Measurements from ENCODE around the gene VWA8. TPM values are rescaled to one million over a fixed set of nuclear protein-coding genes. Genes with fewer than 3 reads are reported as not detected.
A peak's percentile ranks its signal among the peaks of the same experiment; 100 is the strongest.

Gene VWA8
- total RNA-seq, 1 donor, result 21.4 TPM

- Histone ChIP-seq H3K4me3 (ENCODE audit: insufficient read depth, low read length) (no peak overlapping the region), H3K9me3 (ENCODE audit: low read depth, low read length) (no peaks in the 10 kb centered on the region), H3K4me2 (ENCODE audit: insufficient read depth, low read length) (no peak overlapping the region), H4K20me1 (ENCODE audit: insufficient read depth, low read length) (no peaks in the 10 kb centered on the region), H3K36me3 (ENCODE audit: insufficient read depth, low read length) (no peaks in the 10 kb centered on the region), H3K79me2 (ENCODE audit: insufficient read depth, low read length) (no peaks in the 10 kb centered on the region), H2AFZ (ENCODE audit: low read length) (no peak overlapping the region), H3K4me1 (ENCODE audit: insufficient read depth, low read length) (peaks cover 12% of the 10 kb centered on the region), H3K27me3 (ENCODE audit: insufficient read depth, low read length) (peaks cover 4% of the 10 kb centered on the region), H3K27ac (ENCODE audit: low read depth, low read length) (no peak overlapping the region)
- peak; percentile 77 for DNase-seq (ENCODE audit: insufficient read length, low spot score, missing footprints)
- TF ChIP-seq, protein P1, sequence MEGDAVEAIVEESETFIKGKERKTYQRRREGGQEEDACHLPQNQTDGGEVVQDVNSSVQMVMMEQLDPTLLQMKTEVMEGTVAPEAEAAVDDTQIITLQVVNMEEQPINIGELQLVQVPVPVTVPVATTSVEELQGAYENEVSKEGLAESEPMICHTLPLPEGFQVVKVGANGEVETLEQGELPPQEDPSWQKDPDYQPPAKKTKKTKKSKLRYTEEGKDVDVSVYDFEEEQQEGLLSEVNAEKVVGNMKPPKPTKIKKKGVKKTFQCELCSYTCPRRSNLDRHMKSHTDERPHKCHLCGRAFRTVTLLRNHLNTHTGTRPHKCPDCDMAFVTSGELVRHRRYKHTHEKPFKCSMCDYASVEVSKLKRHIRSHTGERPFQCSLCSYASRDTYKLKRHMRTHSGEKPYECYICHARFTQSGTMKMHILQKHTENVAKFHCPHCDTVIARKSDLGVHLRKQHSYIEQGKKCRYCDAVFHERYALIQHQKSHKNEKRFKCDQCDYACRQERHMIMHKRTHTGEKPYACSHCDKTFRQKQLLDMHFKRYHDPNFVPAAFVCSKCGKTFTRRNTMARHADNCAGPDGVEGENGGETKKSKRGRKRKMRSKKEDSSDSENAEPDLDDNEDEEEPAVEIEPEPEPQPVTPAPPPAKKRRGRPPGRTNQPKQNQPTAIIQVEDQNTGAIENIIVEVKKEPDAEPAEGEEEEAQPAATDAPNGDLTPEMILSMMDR (IDR thresholded peaks at IDR 0.05; ENCODE audit: extremely low read depth, low read depth, low read length), result no peak
These were observed 25.0 kb upstream of the VWA8 start for GRCh38 chr13:41985788-41986508.

DNA sequence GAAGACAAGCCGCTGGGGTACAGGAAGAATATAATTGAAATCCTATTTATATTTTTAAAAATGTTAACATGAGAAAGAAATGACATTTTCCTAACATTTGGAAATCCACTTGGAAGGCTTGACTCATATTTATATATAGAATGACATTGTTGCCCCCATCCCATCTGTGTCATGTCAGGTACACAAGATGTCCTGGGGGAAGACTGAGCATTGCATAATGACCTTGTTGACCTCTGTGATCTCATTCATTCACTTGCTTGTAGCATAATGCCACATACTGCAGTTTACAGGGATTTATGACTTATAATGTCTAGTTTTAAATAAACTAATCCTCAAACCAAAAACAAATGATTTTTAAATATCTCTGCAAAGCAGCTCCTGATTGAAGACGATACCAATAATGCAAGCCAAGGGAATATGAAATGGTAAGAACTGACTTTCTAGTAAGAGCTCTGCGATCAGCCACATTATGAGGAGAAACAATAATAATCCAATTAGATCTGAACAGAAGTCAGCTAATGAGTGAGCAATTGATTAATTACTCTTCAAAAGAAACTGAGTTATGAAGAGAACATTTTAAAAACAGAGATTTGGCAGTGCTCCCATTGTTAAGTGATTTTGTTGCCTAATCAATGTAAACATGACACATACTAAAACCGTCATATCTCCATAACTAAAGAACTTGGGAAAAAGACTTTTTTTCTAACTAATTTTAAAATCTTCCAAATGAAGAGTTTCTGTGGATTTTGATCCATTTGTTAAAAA is 21.2 kb upstream of the VWA8 start:
- no peaks in the 10 kb centered on the region for H4K20me1 ChIP-seq (ENCODE audit: insufficient read depth, low read length)
- no peaks in the 10 kb centered on the region for H3K9me3 ChIP-seq (ENCODE audit: low read depth, low read length)
- no peak overlapping the region for H3K4me2 ChIP-seq (ENCODE audit: insufficient read depth, low read length)
- H3K27ac ChIP-seq (ENCODE audit: low read depth, low read length), result no peak overlapping the region
- DNase-seq (ENCODE audit: insufficient read length, low spot score, missing footprints), result no peak
- H3K79me2 ChIP-seq (ENCODE audit: insufficient read depth, low read length), result no peaks in the 10 kb centered on the region
- H3K27me3 ChIP-seq (ENCODE audit: insufficient read depth, low read length), result no peaks in the 10 kb centered on the region
- H3K4me1 ChIP-seq (ENCODE audit: insufficient read depth, low read length), result peaks cover 12% of the 10 kb centered on the region
- H3K36me3 ChIP-seq (ENCODE audit: insufficient read depth, low read length), result no peaks in the 10 kb centered on the region
- no peak overlapping the region for H2AFZ ChIP-seq (ENCODE audit: low read length)
- H3K4me3 ChIP-seq (ENCODE audit: insufficient read depth, low read length), result no peak overlapping the region
- TF ChIP-seq, protein P1 (IDR thresholded peaks at IDR 0.05; ENCODE audit: extremely low read depth, low read depth, low read length), result no peak

DNA sequence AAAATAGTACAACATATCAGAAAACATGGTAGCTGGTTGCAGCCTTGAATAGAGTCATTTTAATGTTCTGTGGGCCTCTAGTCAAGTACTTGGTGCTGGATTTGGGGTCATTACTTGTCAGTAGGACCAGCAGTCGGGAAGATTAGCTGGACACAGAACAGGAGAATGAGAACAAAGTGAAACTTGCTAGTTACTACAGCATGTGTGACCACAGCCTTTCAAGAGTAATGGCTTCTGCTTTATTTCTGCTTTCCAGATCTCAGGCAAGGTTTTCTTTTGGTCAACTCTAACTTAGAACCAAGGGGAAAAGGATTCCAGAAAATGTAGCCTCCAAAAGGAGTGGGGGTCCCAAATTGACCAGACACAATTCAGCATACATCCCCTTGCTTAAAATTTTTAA is 17.1 kb upstream of the VWA8 start:
- Histone ChIP-seq H3K36me3 (ENCODE audit: insufficient read depth, low read length) (no peaks in the 10 kb centered on the region), H3K4me1 (ENCODE audit: insufficient read depth, low read length) (no peaks in the 10 kb centered on the region), H3K4me3 (ENCODE audit: insufficient read depth, low read length) (no peak overlapping the region), H3K27me3 (ENCODE audit: insufficient read depth, low read length) (no peaks in the 10 kb centered on the region), H3K79me2 (ENCODE audit: insufficient read depth, low read length) (no peaks in the 10 kb centered on the region), H2AFZ (ENCODE audit: low read length) (peak overlapping the region; percentile 36), H3K27ac (ENCODE audit: low read depth, low read length) (no peak overlapping the region), H3K4me2 (ENCODE audit: insufficient read depth, low read length) (no peak overlapping the region), H3K9me3 (ENCODE audit: low read depth, low read length) (no peaks in the 10 kb centered on the region), H4K20me1 (ENCODE audit: insufficient read depth, low read length) (no peaks in the 10 kb centered on the region)
- TF ChIP-seq, protein P1 (IDR thresholded peaks at IDR 0.05; ENCODE audit: extremely low read depth, low read depth, low read length), result no peak
- DNase-seq (ENCODE audit: insufficient read length, low spot score, missing footprints), result no peak

GRCh38 chr13:41976476-41976875 is 15.6 kb upstream of the VWA8 start:
- H4K20me1 ChIP-seq (ENCODE audit: insufficient read depth, low read length), result no peaks in the 10 kb centered on the region
- no peaks in the 10 kb centered on the region for H3K4me1 ChIP-seq (ENCODE audit: insufficient read depth, low read length)
- no peak for DNase-seq (ENCODE audit: insufficient read length, low spot score, missing footprints)
- no peaks in the 10 kb centered on the region for H3K27me3 ChIP-seq (ENCODE audit: insufficient read depth, low read length)
- H3K27ac ChIP-seq (ENCODE audit: low read depth, low read length), result no peak overlapping the region
- no peak overlapping the region for H2AFZ ChIP-seq (ENCODE audit: low read length)
- no peaks in the 10 kb centered on the region for H3K9me3 ChIP-seq (ENCODE audit: low read depth, low read length)
- no peak overlapping the region for H3K4me2 ChIP-seq (ENCODE audit: insufficient read depth, low read length)
- TF ChIP-seq, protein P1 (IDR thresholded peaks at IDR 0.05; ENCODE audit: extremely low read depth, low read depth, low read length), result no peak
- H3K36me3 ChIP-seq (ENCODE audit: insufficient read depth, low read length), result no peaks in the 10 kb centered on the region
- no peak overlapping the region for H3K4me3 ChIP-seq (ENCODE audit: insufficient read depth, low read length)
- H3K79me2 ChIP-seq (ENCODE audit: insufficient read depth, low read length), result no peaks in the 10 kb centered on the region
